Stimulated activated CD4-positive, alpha-beta T cell treated with anti-CD3 and anti-CD28 coated beads, TNF-alpha, amount 100 ng/mL, for 1 hour (primary cell): ENCODE data around the gene POU6F2.

Source experiments
- DNase-seq, 3 donors: peaks; one replicate each; pipeline ENCODE4 v3.0.0-alpha.2; 2020; ENCODE audit warnings: low read depth in 3 of 3, low spot score in 1 of 3

POU6F2 gene

DNA sequence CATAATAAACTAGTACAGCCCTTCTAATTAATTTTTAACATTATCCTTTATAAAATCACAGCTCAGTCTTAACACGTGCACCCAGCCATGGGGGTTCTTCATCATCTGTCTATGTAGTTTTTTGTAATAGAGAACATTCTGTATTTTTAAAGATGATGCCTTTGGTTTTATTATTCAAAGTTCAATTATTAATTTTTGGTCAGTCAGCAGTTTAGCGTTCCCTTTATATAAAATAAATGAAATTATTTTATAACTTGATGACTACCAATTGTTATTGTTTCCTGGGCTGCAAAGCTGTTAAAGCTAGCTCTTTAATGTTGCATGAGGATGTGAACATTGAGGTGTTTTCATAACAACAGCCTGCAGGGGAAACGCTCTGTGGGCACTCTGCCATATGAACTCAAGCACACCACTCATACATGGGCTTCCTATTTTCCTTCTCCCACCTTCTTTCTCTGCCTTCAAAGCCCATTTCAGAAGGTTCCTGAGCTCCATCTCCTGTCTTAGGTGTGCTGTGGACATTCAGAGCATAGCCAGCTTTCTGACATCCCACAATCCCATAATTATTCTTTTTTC is 416.5 kb downstream of the POU6F2 start:
- no peak for DNase-seq

DNA sequence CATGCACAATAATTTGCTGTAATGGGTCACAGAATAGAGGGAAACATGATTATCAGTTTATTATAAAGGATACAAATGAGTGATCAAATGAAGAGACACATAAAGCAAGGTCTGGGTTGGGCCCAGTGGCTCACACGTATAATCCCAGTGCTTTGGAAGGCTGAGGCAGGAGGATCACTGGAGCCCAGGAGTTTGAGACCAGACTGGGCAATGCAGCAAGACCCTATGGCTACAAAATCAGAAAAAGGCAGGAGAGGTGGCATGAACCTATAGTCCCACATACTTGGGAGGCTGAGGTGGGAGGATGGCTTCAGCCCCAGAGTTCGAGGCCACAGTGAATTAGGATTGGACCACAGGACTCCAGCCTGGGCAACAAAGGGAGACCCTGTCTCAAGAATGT is 421.7 kb downstream of the POU6F2 start:
- DNase-seq = no peak

DNA sequence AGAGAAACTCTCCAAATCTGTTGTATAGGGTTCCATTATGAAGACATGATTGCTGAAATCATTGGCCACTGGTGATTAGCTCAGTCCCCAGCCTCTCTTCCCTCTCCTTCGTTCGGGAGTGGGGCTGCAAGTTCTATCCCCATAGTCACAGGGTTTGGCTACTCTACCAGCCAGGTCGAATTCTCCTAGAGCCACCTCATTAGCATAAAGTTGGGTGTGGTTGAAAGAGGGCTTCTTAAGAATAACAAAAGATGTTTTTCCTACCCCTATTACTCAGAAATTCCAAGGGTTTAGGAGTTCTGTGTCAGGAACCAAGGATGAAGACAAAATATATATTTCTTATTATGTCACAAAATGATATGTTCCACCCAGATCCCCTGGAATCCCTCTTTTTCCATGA is 422.3 kb downstream of the POU6F2 start:
- DNase-seq = no peak

DNA sequence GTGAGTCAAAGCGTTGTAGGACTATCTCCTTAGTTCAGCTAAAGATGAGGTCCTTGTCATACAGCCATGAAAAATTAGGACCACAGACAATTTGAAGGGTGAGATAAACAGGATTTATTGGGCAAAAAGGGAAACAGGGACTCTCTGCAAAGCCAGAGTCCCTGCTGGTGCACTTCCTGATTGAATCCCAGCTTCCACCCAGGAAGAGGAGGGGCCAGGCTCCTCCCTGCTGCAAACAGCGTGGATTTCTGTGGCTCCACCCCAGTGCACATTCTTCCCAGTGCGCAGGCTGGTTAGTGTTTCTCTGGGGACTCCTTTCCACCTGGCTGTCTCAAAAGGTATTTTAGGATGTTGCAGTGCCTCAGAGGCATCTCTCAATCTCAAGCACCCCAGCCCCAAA is 423.1 kb downstream of the POU6F2 start:
- DNase-seq = no peak

DNA sequence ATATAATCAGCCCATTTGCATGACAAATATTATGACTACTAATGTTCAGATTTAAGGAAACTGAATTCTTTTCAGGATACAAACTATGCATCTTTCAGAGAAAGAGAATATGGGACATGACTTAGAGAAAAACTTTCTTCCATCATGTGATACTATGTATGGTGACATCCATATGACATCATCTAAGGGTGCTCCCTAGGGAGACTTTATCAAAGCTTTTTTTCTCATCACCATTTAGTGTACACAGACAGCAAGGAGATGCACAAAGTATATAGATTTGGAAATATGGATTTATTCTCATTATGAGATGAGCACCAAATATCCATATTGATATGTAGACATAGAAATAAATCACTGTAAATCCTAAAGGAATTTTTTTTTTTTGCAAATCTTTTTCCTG is 424.3 kb downstream of the POU6F2 start:
- no peak for DNase-seq

DNA sequence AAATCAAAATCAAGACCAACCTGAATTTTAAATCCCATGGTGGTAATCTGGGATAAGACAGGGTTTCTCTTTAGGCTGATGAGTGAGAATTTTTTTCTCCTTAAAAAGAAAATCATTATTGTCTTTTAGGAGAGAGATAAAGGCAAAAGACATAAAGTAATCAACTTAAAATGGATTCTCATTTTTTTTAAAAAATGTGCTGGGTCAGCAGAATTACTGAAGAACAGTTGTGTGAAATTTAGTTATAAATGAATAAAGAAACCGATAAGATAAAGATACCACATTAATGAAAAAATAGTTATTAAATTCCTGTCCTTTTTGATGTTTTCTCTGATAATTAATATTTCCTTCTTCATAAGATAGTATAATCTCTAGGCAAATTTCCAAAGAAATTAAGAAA is 427.2 kb downstream of the POU6F2 start:
- no peak for DNase-seq

DNA sequence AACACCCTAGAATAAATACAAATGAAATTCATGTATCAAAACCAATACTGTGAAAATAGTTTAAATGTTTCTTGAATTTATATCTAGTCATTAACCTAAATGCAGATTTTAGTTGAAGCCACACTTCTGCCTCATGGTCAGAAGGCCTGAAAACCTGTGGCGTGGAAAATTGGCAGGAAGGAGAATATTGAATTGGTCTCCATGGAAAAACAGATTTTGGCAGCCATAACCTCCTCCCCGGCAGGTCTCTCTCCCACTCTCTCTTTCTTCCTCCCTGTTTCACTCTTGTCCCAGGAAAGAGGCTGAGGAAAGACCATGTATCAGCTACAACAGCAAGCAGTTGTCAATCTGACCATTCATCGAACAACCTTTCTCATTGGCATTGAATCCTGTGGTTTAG is 427.9 kb downstream of the POU6F2 start:
- no peak for DNase-seq

DNA sequence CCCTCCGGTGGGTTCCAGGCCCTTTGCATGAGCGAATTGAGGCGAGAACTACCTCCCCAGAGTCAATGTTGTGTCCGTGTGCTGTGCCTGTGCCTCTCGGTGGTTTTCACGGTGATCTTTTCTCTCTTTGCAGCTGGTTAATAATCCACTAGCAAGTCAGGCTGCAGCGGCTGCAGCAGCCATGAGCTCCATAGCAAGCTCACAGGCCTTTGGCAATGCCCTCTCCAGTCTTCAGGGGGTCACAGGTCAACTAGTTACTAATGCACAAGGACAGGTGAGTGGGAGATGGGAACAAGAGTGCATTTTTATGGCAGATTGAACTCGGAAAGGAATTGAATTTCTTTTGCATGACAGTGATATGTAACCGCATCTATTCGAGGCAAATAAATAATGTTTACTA is 428.8 kb downstream of the POU6F2 start:
- no peak for DNase-seq

DNA sequence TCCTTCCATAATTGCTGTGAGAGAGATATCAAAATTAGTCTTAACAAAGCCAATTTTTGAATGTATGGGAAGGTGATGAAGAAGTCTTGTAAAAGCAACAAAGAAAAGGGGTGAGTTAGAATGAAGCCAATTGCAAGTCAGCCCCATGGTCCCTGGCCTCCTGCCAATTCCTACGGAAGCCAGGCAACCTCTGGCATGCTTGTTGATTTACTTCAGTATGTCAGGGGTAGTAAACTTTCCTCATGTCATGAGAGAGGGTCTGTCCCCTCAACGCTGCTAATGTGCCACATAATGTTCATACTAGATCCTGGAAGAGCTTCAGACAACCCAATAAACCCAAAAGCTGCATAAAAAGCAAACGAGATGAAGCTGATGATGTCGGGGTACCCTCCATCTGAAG is 429.4 kb downstream of the POU6F2 start:
- DNase-seq = no peak

DNA sequence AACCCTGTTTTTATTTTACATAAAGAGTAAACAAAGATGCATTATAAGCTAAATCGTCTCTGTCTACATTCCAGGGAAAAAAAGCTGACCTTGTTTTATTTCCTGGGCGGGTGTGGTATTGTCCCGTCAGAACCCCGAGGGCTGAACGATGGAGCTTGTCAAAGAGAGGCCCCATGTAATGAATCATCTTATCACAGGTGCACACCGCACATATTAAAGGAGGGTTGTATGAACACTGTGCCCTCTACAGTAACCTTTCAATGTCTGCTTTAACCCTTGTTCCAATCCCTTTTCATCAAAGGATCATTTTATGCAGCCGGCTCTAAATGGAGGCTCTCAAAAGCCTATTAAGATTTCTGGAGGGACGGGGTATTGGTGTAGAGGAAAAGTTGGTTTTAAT is 430.0 kb downstream of the POU6F2 start:
- DNase-seq = no peak

DNA sequence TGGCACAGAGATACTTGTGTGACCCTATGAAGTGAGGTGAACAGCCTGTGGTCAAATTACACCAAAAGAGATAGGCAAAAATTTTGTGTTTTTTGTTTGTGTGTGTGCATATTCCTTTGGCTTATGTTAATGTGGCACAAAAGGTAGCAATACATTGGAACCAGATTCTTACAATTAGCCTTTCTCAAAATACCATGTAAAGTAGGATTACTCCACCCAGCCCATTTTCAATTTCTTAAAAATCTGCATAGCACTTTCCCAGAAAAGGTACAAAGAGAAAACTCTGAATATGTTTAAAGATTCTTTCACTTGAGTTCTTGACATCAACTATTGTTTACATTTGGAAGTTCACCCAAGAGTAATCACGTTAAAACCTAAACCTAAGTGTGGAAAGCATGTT is 431.2 kb downstream of the POU6F2 start:
- no peak for DNase-seq

DNA sequence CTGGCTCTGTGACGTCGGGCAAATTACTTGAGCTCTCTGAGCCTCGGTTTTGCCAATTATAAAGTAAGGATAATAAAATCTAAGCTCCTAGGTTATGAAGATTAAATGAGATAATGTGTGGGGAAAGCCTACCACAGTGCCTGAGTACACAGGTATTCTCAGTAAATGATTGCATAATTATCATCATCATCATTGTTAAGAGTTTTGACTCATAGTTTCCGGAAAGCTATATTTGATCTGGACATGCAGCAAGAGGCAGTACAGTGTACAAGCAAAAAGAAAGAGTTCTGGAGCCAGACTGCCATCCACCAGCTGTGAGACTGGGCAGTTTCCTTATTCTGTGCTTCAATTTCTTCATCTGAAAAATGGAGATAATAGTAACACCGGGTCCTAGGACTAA is 432.9 kb downstream of the POU6F2 start:
- DNase-seq = no peak

DNA sequence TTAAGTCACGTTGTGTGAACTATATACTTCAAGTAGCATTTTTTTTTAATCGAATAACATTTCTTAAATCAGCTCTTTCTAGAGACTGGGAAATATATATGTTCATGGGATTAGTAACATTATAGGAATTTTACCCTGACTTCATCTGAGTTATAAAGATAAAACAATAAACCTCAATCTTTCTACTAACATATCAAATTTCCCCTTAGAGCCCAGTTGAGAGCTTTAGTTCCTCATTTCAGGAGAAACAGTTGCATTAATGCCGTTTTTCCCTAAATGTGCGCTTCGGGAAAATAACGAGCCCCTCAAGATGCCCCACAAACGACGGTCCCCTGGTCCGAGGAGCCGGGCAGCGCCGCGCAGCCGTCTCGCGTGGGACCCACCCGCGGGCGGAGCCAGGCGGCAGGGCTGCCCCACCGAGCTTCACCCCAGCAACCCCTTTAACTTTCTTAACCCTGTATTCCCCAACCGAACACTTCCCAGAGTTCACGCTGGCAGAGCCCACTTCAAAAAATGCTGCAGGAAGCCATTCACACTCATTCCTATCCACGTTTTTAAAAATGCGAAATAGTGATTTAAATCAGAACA is 436.0 kb downstream of the POU6F2 start:
- no peak for DNase-seq

DNA sequence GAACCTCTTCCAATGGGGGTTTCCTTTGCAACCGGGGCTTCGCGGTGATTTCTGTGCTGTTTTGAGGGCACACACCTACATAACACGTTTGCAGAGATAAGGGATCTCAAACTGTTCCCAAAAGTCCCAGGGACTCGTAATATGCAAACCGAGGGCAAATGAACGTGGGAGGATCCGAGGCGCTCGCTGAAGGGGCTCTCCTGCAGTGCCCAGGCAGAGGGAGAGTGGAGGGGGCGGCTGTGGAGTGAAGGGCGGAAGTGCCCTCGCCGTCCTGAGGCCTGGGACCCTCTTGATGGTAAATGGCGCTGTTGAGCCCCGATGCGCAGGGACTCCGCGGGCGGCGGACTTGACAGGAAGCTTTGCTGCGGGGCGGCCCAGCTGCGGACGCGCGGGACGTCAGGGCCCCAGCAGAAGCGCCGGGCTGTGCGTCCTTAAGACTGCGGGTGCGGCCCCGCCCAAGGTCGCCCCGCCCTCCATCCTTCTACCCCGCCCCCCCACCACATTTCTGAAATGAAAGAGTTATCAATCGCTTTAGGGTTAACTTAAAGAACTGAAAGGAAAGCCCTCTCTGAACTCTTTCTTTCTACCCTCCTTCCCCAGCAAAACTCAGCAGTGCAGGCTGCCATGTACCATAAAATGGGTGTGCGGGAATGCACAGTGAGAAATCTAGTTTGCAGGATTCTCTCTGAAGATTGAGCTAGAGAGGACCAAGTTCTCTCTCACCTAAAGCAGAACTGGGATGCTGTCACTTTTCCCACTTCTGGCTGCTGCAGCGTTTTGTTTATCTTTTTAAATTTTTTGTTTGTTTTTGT is 436.7 kb downstream of the POU6F2 start:
- DNase-seq = peak in 1 of 3 donors; percentile 3

DNA sequence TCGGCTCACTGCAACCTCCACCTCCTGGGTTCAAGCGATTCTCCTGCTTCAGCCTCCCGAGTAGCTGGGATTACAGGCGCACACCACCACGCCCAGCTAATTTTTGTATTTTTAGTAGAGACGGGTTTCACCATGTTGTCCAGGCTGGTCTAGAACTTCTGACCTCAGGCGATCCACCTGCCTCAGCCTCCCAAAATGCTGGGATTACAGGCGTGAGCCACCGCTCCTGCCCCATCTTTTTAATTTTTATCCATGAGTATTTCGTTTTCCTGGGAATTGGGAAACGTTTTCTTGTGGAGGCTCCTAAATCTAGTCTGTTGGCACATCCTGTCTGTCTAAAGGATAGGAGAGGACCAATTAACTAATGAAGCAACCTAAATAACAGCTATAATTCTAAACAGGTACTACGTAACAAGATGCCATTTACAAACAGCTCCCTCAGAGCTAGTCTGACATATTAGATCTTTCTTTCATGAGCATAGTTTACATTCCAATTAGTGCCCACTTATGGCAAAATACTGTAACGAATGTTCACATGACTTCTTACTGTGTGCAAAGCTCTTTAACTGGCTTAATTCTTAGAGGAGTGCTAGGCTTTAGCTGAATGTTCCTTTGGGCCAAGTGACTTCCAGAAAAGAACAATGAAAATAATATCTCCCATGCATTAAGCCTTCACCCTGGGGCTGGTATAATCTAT is 437.5 kb downstream of the POU6F2 start:
- no peak for DNase-seq

DNA sequence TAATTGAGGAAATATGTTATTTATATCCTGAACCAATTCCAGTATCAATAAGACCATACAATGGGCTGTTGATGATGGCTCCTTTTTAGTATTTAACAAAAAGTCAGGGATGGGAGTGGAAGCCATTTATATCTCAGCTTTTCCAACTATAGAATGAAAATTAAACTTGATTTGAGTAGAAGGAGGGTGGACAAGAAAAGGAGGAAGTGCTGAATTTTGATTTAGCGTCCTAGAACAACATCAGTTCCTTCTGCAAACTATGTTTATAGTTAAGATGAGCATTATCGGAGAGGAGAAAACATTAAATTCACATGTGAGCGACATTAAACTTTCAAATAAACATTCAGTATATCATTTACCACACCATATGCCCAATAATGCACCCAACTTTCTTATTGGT is 439.2 kb downstream of the POU6F2 start:
- DNase-seq = no peak

DNA sequence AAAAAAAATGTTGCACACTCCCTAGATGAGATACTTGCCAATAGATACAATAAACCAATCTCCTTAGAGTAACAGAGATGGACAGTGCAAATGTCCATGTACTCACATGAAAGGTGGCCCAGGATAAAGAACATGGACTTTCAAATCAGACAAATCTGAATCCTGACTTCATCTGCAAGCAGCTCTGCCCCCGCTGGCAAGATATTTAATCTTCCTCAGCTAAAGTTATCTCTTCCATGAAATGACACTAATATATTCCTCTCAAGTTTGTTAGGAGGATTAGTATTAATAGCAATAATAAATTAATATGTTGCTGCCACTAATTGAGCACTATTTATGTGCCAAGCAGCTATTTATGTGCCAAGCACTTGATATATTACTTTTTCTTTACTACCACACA is 439.9 kb downstream of the POU6F2 start:
- no peak for DNase-seq

DNA sequence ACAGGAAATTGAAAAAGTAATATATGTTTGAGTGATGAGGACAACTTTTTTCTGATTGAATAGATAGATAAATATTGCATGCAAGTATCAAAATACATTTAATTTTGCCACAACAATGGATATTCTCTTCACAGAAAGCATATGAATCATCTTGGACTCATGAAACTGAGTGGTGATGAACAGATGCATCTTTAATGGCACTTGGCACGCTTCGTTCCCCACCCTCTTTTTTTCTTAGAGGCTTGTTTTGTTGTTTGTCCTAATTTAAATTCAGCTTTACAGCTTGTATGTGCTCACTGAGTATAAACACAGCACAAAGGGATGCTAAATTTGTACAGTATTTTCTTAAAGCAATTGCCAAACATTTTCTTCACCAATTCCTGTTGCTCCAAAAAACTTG is 443.5 kb downstream of the POU6F2 start:
- no peak for DNase-seq

DNA sequence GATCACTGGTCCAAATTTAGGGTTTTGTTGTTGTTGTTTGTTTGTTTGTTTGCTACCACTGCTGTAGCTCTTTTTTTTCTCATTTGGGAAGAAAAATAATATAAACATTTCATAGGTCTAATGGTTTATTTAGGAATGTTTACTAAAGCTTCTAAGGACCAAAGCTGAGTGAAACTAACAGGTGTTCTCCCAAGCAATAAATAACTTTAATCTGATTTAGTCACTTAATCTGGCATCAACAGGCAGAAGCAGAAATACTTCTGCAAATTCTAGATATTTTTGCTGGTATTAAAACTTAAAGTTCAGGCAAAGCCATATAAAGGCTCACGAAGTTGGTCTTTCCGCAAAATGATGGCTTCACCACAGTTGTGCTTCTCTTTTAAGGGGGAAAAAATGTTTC is 444.0 kb downstream of the POU6F2 start:
- DNase-seq = no peak

DNA sequence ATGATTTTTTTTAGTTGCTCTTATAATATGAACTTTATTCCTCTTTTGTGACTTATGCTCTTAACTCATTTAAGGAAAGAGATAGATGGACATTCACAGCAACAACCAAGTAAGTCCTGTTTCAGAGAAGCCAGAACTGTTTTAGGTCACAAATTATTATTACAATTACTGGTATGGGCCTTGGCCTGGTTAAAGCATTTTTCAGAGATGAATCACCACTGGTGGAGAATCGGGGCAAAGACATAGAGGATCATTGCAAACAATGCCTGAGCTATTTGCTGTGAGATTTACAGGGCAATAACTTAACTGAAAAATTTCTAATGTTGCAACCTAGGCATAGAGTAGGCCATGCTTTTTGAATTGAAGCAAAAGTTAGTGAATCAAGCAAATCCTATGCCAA is 450.5 kb downstream of the POU6F2 start:
- no peak for DNase-seq

DNA sequence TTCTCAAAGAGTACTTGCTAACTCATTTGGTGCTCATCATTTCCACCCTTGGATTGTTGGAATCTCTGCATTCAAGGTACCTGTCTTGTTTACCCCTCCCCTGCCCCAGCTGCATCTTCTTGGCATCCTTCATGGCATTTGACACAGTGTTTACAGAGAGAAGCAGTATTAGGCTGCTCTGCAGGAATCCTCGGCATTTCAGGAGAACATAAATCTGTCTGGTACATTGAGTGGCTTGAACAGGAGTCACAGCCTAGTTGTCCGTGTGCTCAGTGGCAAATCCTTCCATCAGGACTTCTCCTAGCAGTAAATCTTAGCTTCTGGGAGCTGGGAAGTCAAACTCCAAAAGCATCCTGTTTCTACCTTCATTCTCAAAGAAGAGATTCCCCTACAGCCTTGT is 451.7 kb downstream of the POU6F2 start:
- DNase-seq = no peak

DNA sequence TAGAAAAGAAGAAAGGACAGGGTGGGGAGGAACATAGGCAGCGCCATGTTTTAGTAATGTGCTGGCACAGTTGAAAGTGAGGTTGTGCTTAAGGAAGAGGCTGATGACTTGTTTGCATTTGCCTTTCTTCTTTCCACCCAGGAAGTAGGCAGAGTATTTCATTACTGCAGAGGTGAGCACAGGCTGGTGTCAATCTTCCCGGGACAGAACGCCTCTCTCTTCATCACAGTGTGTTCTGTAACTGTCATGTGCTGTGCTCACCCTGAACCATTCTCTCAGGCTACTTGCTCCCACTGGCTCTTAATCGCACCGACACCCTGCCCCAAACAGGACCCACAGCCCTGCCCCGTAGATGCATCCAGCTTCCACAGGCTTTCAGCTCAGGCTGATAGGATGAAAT is 452.7 kb downstream of the POU6F2 start:
- no peak for DNase-seq
